Measurements from ENCODE around the gene RPL37.
"Not testable (repeated sequence)": the region's sequence is repeated elsewhere in the genome, so short reads cannot be mapped to it uniquely, and the experiment has no call there.

The RPL37 gene

DNA sequence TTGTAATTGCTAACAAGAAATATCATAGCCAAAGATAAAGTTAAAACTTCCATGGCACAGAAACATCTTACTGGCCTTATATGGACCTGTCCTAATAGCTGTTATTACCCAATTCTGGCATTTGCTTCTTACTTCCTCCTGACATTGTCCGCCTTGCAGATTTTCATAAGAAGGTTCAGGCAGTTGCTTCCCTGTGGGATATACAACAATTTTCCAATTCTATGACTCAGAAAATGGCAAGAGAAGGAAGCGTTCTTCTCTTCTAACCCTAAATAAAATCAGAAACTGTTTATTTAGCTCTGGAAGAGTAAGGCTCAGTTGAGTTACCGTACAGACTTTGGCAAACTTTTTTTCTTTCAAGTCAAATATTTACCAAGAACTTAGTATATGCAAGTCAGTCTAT lies 38.5 kb downstream of the RPL37 start:
- peak; percentile 31 for DNase-seq (ENCODE audit: low read depth)

DNA sequence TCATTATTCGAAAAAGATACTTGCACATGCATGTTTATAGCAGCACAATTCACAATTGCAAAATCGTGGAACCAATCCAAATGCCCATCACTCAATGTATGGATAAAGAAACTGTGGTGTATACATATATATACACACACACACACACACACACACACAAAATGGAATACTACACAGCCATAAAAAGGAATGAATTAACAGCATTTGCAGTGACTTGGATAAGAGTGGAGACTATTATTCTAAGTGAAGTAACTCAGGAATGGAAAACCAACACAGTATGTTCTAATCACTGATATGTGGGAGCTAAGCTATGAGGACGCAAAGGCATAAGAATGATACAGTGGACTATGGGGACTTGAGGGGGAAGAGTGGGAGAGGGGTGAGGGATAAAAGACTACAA lies 40.1 kb downstream of the RPL37 start:
- not testable (repeated sequence) for DNase-seq (ENCODE audit: low read depth)

DNA sequence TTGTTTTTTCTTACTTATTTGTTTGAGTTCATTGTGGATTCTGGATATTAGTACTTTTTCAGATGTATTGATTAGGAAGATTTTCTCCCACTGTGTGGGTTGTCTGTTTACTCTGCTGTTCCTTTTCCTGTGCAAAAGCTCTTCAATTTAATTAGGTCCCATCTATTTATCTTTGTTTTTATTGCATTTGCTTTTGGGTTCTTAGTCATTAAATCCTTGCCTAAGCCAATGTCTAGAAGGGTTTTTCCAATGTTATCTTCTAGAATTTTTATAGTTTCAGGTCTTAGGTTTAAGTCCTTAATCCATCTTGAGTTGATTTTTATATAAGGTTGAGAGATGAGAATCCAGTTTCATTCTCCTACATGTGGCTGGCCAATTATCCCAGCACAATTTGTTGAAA lies 40.7 kb downstream of the RPL37 start:
- not testable (repeated sequence) for DNase-seq (ENCODE audit: low read depth)

DNA sequence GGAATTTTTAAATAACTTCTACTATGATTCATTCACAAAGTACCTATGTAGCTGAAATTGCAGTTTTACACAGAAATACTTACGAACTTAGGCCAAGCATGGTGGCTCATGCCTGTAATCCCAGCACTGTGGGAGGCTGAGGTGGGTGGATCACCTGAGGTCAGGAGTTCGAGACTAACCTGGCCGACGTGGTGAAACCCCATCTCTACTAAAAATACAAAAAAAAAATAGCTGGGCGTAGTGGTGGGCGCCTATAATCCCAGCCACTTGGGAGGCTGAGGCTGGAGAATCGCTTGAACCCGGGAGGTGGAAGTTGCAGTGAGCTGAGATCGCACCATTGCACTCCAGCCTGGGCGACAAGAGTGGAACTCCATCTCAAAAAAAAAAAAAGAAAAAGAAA lies 42.3 kb downstream of the RPL37 start:
- DNase-seq (ENCODE audit: low read depth) = not testable (repeated sequence)

DNA sequence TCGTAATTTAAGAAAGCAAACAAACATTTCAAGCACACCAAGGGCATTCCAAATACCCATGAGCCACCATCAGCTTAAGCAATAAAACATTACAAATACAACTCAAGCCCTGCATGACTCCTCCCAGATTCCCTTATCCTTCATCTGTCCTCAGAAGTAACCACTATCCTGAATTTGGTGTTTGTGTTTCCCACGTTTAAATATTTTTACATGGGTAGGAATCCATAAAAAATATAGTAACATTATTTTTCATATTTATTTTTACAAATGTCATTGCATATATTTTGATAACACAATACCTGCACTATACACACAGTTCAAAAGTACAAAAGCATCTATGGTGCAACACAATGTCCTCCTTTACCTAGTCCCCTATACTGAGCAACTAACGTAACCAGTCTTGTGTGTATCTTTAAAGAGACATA lies 43.3 kb downstream of the RPL37 start:
- DNase-seq (ENCODE audit: low read depth) = peak; percentile 2

DNA sequence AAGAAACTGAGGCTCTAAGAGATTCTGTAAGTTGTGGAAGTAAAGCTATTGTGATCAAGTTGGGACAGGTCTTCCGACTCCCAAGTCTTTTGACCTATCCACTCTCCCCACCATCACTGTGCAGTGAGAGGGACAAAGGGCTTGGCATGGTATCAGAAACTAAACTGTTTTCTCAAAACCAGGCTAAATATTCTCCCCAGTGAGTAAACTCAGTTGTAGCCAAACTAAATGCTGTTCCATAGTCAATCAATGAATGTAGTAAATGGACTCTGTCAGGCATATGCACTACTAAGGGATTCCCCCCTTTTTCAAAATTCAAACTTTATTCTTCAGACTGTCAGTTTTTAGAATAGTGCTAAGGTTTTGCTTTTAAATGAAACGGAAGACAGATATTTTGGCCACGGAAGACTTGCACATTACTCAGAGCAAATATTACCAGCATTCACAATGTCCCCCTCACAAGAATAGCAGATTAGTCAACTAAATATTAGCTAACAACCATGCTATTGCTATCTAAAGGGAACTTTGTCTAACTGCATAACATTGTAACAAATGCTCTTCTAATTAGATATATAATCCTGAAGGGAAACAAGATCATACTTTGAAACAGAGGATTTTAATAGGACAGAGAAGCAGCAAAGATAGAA lies 44.0 kb downstream of the RPL37 start:
- peak; percentile 2 for DNase-seq (ENCODE audit: low read depth)

DNA sequence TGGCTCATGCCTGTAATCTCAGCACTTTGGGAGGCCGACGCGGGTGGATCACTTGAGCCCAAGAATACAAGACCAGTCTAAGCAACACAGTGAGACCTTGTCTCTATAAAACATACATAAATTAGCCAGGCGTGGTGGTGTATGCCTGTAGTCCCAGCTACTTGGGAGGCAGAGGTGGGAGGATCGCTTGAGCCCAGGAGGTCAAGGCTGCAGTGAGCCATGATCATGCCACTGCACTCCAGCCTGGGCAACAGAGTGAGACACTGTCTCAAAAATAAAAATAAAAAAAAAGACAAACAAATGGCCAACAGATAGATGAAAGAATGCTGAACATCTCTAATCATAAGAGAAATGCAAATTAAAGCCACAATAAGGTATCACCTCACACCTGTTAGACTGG lies 46.1 kb downstream of the RPL37 start:
- DNase-seq (ENCODE audit: low read depth) = not testable (repeated sequence)

DNA sequence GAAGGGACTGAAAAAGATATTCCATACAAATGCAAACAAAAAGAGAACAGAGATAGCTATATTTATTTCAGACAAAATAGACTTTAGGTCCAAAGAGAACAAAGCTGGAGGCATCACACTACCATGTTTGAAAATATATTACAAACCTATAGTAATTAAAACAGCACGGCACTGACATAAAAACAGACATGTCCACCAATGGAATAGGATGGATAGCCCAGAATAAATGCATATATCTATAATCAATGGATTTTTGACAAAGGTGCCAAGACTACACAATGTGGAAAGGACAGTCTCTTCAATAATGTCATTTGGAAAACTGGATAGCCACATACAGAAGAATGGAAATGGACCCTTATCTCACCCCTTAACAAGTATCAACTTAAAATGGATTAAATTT lies 47.0 kb downstream of the RPL37 start:
- DNase-seq (ENCODE audit: low read depth) = no peak

DNA sequence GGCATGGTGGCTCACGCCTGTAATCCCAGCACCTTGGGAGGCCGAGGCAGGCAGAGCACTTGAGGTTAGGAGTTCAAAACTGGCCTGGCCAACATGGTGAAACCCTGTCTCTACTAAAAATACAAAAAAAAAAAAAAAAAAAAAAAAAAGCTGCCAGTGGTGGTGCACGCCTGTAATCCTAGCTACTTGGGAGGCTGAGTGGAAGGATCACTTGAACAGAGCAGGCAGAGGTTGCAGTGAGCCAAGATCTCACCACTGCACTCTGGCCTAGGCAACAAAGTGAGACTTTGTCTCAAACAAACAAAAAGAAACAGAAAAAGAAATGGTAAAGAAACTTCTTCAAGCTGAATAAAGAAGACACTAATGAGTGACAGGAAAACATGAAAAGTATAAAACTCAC lies 48.4 kb downstream of the RPL37 start:
- not testable (repeated sequence) for DNase-seq (ENCODE audit: low read depth)

DNA sequence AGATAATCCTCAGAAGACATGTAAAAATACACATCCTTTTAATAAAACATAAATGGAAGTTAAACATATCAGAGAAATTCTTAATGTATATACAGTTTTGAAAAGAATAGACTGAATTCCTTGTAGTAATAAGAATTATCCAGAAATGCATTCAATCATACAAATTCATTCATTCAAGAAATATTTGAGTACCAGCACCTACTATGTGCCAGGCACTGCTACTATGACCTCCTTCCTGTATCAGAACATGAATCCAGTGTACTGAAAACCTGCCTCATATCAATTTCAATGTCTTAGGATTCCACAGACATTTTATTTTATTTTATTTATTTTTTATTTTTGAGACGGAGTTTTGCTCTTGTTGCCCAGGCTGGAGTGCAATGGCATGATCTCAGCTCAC lies 50.1 kb downstream of the RPL37 start:
- no peak for DNase-seq (ENCODE audit: low read depth)

DNA sequence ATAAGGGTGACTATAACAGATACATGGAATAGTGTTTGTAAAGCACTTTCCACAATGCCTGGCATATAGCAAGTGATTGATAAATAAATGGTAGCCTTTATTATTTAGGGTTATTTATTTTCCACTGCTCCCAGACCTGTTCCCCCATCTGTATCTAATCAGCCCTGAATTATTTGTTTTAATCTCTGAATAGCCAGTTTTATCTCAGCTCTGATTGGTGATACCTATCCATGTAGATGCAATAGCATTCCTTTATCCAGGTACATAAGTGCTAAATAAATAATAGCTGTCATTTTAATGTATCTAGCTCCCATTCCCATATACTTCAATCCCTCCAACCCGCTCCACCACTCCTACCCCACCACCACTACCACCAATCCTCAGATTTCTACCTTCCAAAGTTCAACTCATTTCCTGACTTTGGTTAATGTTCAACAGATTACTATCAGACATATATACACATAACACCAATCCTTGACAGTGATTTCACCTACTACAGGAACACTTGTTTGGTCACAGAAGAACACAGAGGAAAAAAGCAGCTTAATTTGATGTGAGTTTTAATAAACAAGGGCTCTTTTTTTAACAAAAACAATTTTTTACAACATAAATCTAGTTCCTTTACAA lies 50.9 kb downstream of the RPL37 start:
- DNase-seq (ENCODE audit: low read depth) = no peak

DNA sequence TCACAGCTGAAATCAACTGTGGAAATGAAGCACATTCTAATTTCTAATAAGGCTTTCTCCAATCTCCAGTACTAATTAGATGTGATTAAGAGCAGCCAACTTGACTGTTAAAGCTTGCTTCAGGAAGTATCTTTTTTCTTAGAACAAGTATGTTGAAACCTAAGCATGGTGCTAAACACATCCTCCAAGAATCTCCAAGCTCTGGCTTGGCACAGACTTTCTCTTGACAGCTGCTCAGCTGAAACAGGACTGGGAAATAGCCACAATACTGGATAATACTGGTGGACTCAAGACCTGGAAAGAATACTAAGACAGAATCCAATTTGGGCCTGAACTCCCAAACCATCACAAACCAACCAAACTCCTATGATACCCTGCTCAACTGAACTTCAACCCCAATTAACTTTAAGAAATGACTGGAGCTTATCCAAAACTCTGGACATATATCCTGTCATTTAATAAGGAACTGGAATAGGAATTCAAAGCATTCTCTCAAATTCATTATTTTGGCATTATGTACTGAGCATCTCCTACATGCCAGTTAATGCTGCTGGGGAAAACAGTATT lies 53.1 kb downstream of the RPL37 start:
- DNase-seq (ENCODE audit: low read depth) = no peak

DNA sequence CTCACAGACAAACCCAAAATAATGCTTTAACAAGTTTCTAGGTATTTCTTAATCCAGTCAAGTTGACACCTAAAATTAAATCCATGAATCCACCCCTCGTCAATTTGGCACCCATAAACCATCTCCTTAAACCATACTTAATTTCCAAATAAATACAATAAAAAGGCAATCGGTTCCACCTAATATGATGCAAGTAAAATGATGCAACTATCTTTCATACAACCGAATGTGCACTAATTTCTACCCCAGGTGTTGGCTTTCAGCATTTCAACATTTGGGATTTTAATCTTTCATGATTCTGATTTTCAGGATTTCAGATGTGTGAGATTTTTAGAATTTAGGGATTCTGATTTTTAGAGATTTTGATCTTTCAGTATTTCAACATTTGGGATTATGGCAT lies 54.2 kb downstream of the RPL37 start:
- no peak for DNase-seq (ENCODE audit: low read depth)

DNA sequence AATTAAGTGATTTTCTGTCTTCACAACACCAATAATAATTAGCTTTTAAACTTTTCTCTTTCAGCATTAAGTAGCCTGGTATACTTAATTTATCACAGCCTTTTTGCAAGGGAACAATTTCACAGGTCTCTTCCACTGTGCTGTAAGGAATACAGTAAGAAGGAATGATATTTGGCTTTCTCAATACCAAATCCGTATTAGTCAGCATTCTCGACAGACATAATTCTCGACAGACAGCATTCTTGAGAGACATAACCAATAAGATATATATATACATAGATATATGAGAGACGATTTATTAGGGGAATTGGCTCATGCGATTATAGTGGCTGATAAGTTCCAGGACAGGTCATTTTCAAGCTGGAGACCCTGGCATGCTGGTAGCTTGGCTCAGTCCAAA lies 54.8 kb downstream of the RPL37 start:
- DNase-seq (ENCODE audit: low read depth) = no peak

DNA sequence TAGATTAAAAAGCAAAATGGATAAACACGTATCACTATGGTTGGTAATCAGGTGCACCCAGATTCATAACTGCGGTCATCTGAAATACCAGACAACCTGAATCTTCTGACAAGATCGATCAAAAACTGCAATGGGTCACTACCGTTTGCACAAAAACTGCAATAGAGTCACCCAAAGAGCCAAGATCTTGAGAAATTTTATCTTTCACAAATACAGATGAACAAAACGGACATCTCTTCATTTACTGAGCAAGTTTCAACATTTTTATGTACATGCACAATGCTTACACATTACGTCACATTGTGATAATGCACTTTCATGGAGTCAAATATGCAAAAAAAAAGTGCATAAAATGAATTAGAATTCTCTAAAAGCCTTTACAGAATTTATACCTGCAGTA lies 55.5 kb downstream of the RPL37 start:
- DNase-seq (ENCODE audit: low read depth) = no peak

DNA sequence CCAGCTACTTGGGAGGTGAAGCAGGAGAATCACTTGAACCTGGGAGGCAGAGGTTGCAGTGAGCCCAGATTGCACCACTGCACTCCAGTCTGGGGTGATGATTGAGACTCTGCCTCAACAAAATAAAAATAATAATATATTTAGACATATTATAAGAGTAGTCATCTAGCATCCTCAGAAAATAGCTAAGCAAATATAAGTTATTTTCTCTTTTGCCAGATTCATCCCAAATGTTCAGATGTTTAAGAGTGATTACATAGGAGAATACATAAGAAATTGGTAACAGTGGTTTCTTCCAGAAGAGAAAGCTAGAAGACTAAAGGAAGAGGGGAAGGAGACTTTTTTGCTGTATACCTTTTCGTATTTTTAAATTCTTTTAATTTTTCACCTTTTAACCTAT lies 56.9 kb downstream of the RPL37 start:
- DNase-seq (ENCODE audit: low read depth) = no peak

DNA sequence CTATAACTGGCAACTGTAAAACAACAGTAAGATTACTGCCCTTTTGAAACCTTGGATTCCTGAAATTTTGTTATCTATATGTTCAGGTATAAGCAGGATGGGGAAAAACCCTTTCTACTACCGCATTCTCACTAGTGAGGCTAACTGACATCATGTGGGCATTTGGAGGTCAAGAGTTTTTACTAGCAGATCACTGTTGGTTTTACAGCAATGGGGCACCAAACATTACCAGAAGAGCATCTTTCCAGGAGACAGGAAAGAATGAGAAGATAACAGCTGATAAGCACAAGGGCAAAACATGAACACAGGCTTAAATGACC lies 58.4 kb downstream of the RPL37 start:
- no peak for DNase-seq (ENCODE audit: low read depth)

DNA sequence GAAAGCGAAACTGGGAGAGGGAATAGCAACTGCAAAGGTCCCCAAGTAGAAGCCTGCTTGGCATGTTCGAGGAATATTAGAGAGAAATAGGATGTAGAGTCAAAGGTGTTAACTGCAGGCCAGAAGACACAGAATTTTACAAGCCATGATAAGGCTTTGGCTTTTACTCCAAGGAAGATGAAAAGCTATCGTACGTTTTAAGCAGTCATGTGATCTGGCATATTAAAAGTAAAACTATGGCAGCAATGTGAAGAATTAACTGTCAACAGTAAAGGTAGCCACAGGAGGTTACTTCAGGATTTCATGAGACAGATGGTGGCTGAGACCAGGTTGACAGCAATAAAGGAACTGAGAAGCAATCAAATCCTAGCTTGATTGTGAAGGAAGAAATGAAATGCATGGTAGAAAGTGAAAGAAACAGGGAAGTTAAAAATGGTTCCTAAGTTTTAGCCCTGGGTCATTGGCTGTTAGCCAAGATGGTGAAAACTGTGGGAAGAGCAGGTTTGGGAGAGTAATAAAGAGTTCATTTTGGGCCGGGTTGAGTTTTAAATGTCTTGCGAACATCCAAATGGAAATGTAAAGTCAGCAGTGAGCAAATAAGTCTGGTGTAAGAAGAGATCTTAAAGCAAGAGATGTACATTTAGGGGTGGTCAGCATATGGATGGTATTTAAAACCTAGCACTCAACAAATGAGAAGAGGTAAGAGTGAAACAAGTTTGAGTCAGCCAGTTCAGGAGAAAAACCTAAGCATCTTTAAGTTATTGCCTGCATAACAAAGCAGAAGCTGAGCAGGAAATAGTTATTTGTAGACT lies 59.0 kb downstream of the RPL37 start:
- DNase-seq (ENCODE audit: low read depth) = no peak
